Measurements from ENCODE around the gene OXNAD1.

DNA sequence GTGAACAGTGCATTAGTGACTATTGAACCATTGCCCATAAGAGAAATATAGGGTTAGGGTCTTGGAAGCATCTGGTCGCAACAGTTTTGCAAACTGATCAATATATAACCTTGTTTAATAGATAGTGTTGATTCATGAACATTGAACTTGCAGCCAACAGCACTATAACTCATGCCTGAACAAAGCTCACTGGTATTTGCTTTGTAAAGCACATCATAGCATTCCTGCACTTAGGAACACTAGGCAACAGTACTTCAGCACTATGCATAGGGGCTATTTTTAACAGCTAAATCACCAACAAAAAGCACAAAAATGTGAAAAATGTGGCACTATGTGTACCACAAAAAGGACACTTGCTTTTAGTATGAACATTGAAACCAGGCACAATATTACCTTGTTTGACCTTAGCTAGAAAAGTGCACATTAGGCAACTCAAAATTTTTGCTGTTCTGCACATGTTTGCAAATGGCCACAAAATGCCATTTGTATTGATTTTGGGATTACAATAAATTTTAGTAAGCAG is 68.0 kb downstream of the OXNAD1 start:
- TF ChIP-seq SMC3 (IDR thresholded peaks at IDR 0.05; ENCODE audit: low read depth, low read length) (no peak), FOXM1 (IDR thresholded peaks at IDR 0.05; ENCODE audit: low read depth) (no peak), EP300 (IDR thresholded peaks at IDR 0.05; ENCODE audit: borderline replicate concordance in 1 of 2, low read depth in 1 of 2, low read length in 1 of 2) (no peak), TAF1 (IDR thresholded peaks at IDR 0.05; ENCODE audit: borderline replicate concordance, low read depth, low read length) (no peak)
- TF ChIP-seq, protein P1, sequence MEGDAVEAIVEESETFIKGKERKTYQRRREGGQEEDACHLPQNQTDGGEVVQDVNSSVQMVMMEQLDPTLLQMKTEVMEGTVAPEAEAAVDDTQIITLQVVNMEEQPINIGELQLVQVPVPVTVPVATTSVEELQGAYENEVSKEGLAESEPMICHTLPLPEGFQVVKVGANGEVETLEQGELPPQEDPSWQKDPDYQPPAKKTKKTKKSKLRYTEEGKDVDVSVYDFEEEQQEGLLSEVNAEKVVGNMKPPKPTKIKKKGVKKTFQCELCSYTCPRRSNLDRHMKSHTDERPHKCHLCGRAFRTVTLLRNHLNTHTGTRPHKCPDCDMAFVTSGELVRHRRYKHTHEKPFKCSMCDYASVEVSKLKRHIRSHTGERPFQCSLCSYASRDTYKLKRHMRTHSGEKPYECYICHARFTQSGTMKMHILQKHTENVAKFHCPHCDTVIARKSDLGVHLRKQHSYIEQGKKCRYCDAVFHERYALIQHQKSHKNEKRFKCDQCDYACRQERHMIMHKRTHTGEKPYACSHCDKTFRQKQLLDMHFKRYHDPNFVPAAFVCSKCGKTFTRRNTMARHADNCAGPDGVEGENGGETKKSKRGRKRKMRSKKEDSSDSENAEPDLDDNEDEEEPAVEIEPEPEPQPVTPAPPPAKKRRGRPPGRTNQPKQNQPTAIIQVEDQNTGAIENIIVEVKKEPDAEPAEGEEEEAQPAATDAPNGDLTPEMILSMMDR (IDR thresholded peaks at IDR 0.05), result no peak
- TF ChIP-seq, protein P2, sequence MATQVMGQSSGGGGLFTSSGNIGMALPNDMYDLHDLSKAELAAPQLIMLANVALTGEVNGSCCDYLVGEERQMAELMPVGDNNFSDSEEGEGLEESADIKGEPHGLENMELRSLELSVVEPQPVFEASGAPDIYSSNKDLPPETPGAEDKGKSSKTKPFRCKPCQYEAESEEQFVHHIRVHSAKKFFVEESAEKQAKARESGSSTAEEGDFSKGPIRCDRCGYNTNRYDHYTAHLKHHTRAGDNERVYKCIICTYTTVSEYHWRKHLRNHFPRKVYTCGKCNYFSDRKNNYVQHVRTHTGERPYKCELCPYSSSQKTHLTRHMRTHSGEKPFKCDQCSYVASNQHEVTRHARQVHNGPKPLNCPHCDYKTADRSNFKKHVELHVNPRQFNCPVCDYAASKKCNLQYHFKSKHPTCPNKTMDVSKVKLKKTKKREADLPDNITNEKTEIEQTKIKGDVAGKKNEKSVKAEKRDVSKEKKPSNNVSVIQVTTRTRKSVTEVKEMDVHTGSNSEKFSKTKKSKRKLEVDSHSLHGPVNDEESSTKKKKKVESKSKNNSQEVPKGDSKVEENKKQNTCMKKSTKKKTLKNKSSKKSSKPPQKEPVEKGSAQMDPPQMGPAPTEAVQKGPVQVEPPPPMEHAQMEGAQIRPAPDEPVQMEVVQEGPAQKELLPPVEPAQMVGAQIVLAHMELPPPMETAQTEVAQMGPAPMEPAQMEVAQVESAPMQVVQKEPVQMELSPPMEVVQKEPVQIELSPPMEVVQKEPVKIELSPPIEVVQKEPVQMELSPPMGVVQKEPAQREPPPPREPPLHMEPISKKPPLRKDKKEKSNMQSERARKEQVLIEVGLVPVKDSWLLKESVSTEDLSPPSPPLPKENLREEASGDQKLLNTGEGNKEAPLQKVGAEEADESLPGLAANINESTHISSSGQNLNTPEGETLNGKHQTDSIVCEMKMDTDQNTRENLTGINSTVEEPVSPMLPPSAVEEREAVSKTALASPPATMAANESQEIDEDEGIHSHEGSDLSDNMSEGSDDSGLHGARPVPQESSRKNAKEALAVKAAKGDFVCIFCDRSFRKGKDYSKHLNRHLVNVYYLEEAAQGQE (IDR thresholded peaks at IDR 0.05; ENCODE audit: low read depth, low read length), result no peak
